GM12878 (cell line): Measurements from ENCODE around the gene TLX1. TPM values are rescaled to one million over a fixed set of nuclear protein-coding genes. Genes with fewer than 3 reads are reported as not detected.

Source experiments
- ATAC-seq: fragments of 200-7000 bp; cut with Tn5 transposase; 3 replicates; pipeline ENCODE4 v1.9.1; 2020; ENCODE audit warnings: mild to moderate bottlenecking, moderate library complexity
- BruUV-seq: library from RNA; stranded (reverse); fragments of 400-500 nt; replicated peaks from 2 replicates; lab custom pipeline; 2021; lab: Mats Ljungman, UMichigan
- CTCF ChIA-PET: fragments of 300-600 bp; sonication (Branson Sonifier 250); formaldehyde crosslinking; extraction: SDS; loops from one replicate; lab custom pipeline; 2021; ENCODE audit warnings: inconsistent platforms; lab: Yijun Ruan, JAX
- POLR2A ChIA-PET: fragments of 350-600 bp; formaldehyde crosslinking; extraction: SDS; loops from one replicate; lab custom pipeline; 2021; ENCODE audit warnings: inconsistent platforms; lab: Charles Lee
- RAD21 ChIA-PET: fragments of 300-600 bp; sonication (Branson Sonifier 250); formaldehyde crosslinking; loops from one replicate; lab custom pipeline; 2023; ENCODE audit warnings: antibody characterized with exemption; ENCODE audit not compliant: unreplicated experiment; lab: Charles Lee
- SMC1A ChIA-PET: fragments of 300-600 bp; sonication (Branson Sonifier 250); formaldehyde crosslinking; loops from one replicate; lab custom pipeline; 2023; ENCODE audit not compliant: unreplicated experiment, uncharacterized antibody; lab: Charles Lee
- DNase-seq: peaks from one replicate; pipeline ENCODE4 v3.0.0-alpha.2; 2011; ENCODE audit warnings: low read depth, low spot score
- FAIRE-seq: peaks from 3 replicates; lab custom pipeline; 2011; peaks lifted over from hg19 to GRCh38; lab: Jason Lieb, UNC
- H2AFZ ChIP-seq: 2 replicates; pipeline ENCODE4 v1.6.0; 2011; ENCODE audit warnings: low read depth, low read length, control low read depth; ENCODE audit not compliant: control insufficient read depth
- H3K27ac ChIP-seq: 2 replicates; pipeline ENCODE4 v1.5.1; 2011; ENCODE audit warnings: control low read depth; ENCODE audit not compliant: control insufficient read depth, insufficient read depth
- H3K27me3 ChIP-seq, 2 experiments: replicated peaks in 1 of 2; 2 replicates each; pipeline versions ENCODE4 v1.6.0 to v1.6.1; 2011; ENCODE audit warnings: low read length in 1 of 2; ENCODE audit not compliant: control insufficient read depth in 2 of 2, insufficient read depth in 2 of 2
- H3K36me3 ChIP-seq, 2 experiments: 2 replicates each; pipeline ENCODE4 v1.5.1; 2011; ENCODE audit warnings: low read length in 1 of 2; ENCODE audit not compliant: control insufficient read depth in 2 of 2, insufficient read depth in 2 of 2
- H3K4me1 ChIP-seq: 2 replicates; pipeline ENCODE4 v1.6.1; 2011; ENCODE audit warnings: mild to moderate bottlenecking, low read length, moderate library complexity, mixed read lengths; ENCODE audit not compliant: control insufficient read depth, insufficient read depth
- H3K4me2 ChIP-seq: 2 replicates; pipeline ENCODE4 v1.6.0; 2011; ENCODE audit warnings: control low read depth; ENCODE audit not compliant: control insufficient read depth, insufficient read depth
- H3K4me3 ChIP-seq: fragments of 200-600 bp; sonication (generic); 2 replicates; pipeline ENCODE4 v1.5.1; 2016
- H3K79me2 ChIP-seq: 2 replicates; pipeline ENCODE4 v1.6.0; 2011; ENCODE audit warnings: low read length; ENCODE audit not compliant: control insufficient read depth, insufficient read depth
- H3K9ac ChIP-seq: 2 replicates; pipeline ENCODE4 v1.8.0; 2011; ENCODE audit warnings: low read length, control low read depth, mixed read lengths; ENCODE audit not compliant: control insufficient read depth, insufficient read depth
- H3K9me3 ChIP-seq: replicated peaks from 3 replicates; pipeline ENCODE4 v1.5.1; 2011; ENCODE audit warnings: mild to moderate bottlenecking, low read length; ENCODE audit not compliant: control insufficient read depth, insufficient read depth
- H4K20me1 ChIP-seq: 2 replicates; pipeline ENCODE4 v1.6.0; 2011; ENCODE audit not compliant: control insufficient read depth, insufficient read depth
- ATF3 ChIP-seq: IDR thresholded peaks from 2 replicates; pipeline ENCODE4 v1.6.1; 2011; ENCODE audit warnings: low read depth, mild to moderate bottlenecking, low read length, moderate library complexity, borderline replicate concordance; ENCODE audit errors: extremely low read depth
- BCLAF1 ChIP-seq: fragments of 450-650 bp; IDR thresholded peaks from 2 replicates; pipeline ENCODE4 v1.6.1; 2017; ENCODE audit warnings: antibody characterized with exemption, mild to moderate bottlenecking, moderate library complexity
- BHLHE40 ChIP-seq, 2 experiments: fragments of 450-650 bp in 1 of 2; IDR thresholded peaks; 2 replicates each; pipeline ENCODE4 v1.6.1; 2011 to 2017; ENCODE audit warnings: low read depth in 2 of 2, borderline replicate concordance in 1 of 2, improper control_type of control experiment in 1 of 2, low read length in 1 of 2, mild to moderate bottlenecking in 1 of 2
- BRCA1 ChIP-seq: IDR thresholded peaks from 2 replicates; pipeline ENCODE4 v1.6.1; 2011; ENCODE audit warnings: low read depth, low read length, improper control_type of control experiment
- CBFB ChIP-seq: IDR thresholded peaks from 2 replicates; pipeline ENCODE4 v1.6.1; 2016; ENCODE audit warnings: antibody characterized with exemption, low read depth
- CHD4 ChIP-seq: fragments of 200-600 bp; sonication (generic); IDR thresholded peaks from 2 replicates; pipeline ENCODE4 v1.6.1; 2016; ENCODE audit warnings: mild to moderate bottlenecking
- ELK1 ChIP-seq: IDR thresholded peaks from 2 replicates; pipeline ENCODE4 v1.6.1; 2012; ENCODE audit warnings: low read depth, low read length, improper control_type of control experiment
- IKZF2 ChIP-seq, 2 experiments: fragments of 450-650 bp; IDR thresholded peaks; 2 replicates each; pipeline ENCODE4 v1.6.1; 2017; ENCODE audit warnings: mild to moderate bottlenecking in 2 of 2, moderate library complexity in 2 of 2
- IRF3 ChIP-seq: fragments of 450-650 bp; IDR thresholded peaks from 2 replicates; pipeline ENCODE4 v1.6.1; 2014; ENCODE audit warnings: mild to moderate bottlenecking
- MLLT1 ChIP-seq: fragments of 450-650 bp; IDR thresholded peaks from 2 replicates; pipeline ENCODE4 v1.6.1; 2016; ENCODE audit warnings: mild to moderate bottlenecking
- POLR2A ChIP-seq: IDR thresholded peaks from 2 replicates; pipeline ENCODE4 v1.6.1; 2011; ENCODE audit warnings: low read depth, mild to moderate bottlenecking, low read length
- STAT1 ChIP-seq: fragments of 450-650 bp; conservative IDR thresholded peaks from 2 replicates; pipeline ENCODE4 v1.6.1; 2014; ENCODE audit warnings: antibody characterized with exemption, mild to moderate bottlenecking
- ZBTB11 ChIP-seq: fragments of 450-650 bp; formaldehyde crosslinking; IDR thresholded peaks from 2 replicates; pipeline ENCODE4 v1.5.0; 2022; ENCODE audit warnings: mild to moderate bottlenecking, missing genetic modification characterization
- WGBS: methylation state at CpG from one replicate; pipeline ENCODE4 v1.1.6; 2016; ENCODE audit warnings: low lambda C conversion rate; ENCODE audit not compliant: insufficient replicate concordance, insufficient coverage; ENCODE audit errors: missing lambda C conversion rate; 5-methylcytosine and 5-hydroxymethylcytosine counted together
- in situ Hi-C: fragments of 300-500 bp; cut with MboI; formaldehyde crosslinking; loops from 9 replicates; pipeline ENCODE4 v1.14.3; 2018; ENCODE audit warnings: mixed read lengths
- intact Hi-C: fragments of 100-400 bp; cut with micrococcal nuclease; formaldehyde crosslinking; loops from one replicate; pipeline ENCODE4 v1.14.2; 2022; ENCODE audit not compliant: unreplicated experiment
- polyA plus RNA-seq, 11 experiments: library from polyadenylated mRNA; depleted of rRNA in 4 of 11; unstranded in 6 of 11; stranded (reverse) in 5 of 11; fragments of >200 nt; fragmentation: Nextera tagmentation in 4 of 11; fragmentation: Illumina TruSeq in 1 of 11; extraction: Ambion mirVana in 4 of 11; extraction: Trizol in 1 of 11; gene quantifications; 1 replicate in 1 of 11; 2 replicates in 10 of 11; pipeline versions ENCODE4 v1.2.1 to v1.2.3, GENCODE V29; 2011 to 2016; ENCODE audit warnings: inconsistent platforms in 2 of 11, missing spikeins in 2 of 11, low read depth in 1 of 11
- total RNA-seq, 4 experiments: library from RNA; depleted of rRNA in 3 of 4; stranded (reverse); fragments of >200 nt in 3 of 4; fragmentation: Illumina TruSeq in 1 of 4; extraction: Trizol in 1 of 4; gene quantifications; 2 replicates each; pipeline versions ENCODE4 v1.2.1 to v1.2.3, GENCODE V29; 2013 to 2021

TLX1 gene
- total and polyA plus RNA-seq, 10 of the 15 experiments (the other 5 are each of a cell fraction or from before 2014, with no cell fraction given): not detected

GRCh38 chr10:101095004-101095403, 36.1 kb upstream of the TLX1 start:
- ATAC-seq: no peak
- 78% methylated on average over 6 of the region's 6 CpGs for WGBS
- Histone ChIP-seq H3K36me3 (no peaks in the 10 kb centered on the region), H3K4me1 (no peaks in the 10 kb centered on the region), H3K4me2 (no peak overlapping the region), H3K27me3 (peaks cover 0 to 1% of the 10 kb centered on the region in 2 experiments; a peak in 3 of 4 replicates), H3K79me2 (no peaks in the 10 kb centered on the region), H4K20me1 (no peaks in the 10 kb centered on the region), H3K9ac (no peak overlapping the region), H3K9me3 (no peaks in the 10 kb centered on the region), H3K27ac (no peak overlapping the region), H3K4me3 (no peak overlapping the region), H2AFZ (no peak overlapping the region)
- no peak for DNase-seq
- CTCF ChIA-PET: interaction anchor here (0.6 to 13.8 kb wide), 33 partner anchors 10 to 599 kb away, joined by 3 to 231 read pairs (median 6); partner anchors contain the start of gene KAZALD1
- RAD21 ChIA-PET: interaction anchor here (0.9 to 7.0 kb wide), 9 partner anchors 19 to 67 kb away, joined by 3 to 93 read pairs (median 4); partner anchors contain the start of genes PDZD7 and SFXN3
- intact Hi-C loops (loop anchor here (1.0 kb wide), 1 partner anchor 47 kb away; no protein-coding TSS in a partner anchor), in situ Hi-C loops (loop anchor here (5.0 kb wide), 1 partner anchor 47 kb away; no protein-coding TSS in a partner anchor)
- SMC1A ChIA-PET: interaction anchor here (0.7 to 7.6 kb wide), 13 partner anchors 10 to 78 kb away, joined by 3 to 72 read pairs (median 5); no protein-coding TSS in a partner anchor
- POLR2A ChIA-PET: no interaction called here
- no TSS peak for BruUV-seq
- FAIRE-seq: no peak
- TF ChIP-seq ATF3: no peak
- no peak for TF ChIP-seq MLLT1
- TF ChIP-seq BCLAF1: no peak
- TF ChIP-seq CBFB: no peak
- TF ChIP-seq ELK1: no peak
- TF ChIP-seq BHLHE40 (IDR thresholded peaks at IDR 0.05; ENCODE audit: borderline replicate concordance in 1 of 2, low read depth in 2 of 2, low read length in 1 of 2): no peak
- no peak for TF ChIP-seq IRF3
- no peak for TF ChIP-seq POLR2A
- TF ChIP-seq BRCA1: no peak
- TF ChIP-seq IKZF2 (IDR thresholded peaks at IDR 0.05): no peak
- TF ChIP-seq CHD4: no peak
- TF ChIP-seq ZBTB11 (CRISPR knock-in tag): no peak
- TF ChIP-seq STAT1: no peak
